Measurements from ENCODE around the gene OR8A1. TPM values are rescaled to one million over a fixed set of nuclear protein-coding genes. Genes with fewer than 3 reads are reported as not detected.

OR8A1 gene
- polyA plus RNA-seq (2012; ENCODE audit: low read depth, missing spikeins): not detected

GRCh38 chr11:124569697-124570096, at the start of gene OR8A1:
Gene OR8A1, plus strand, starts transcription at chr11:124569997. Its CDS starts 123 bp downstream, at chr11:124570120.
- DNase-seq (ENCODE audit: insufficient read length, low spot score) (no peak), FAIRE-seq (no peak)
- TF ChIP-seq POU2F2 (IDR thresholded peaks at IDR 0.05; ENCODE audit: low read depth, low read length): no peak
- TF ChIP-seq PAX5 (IDR thresholded peaks at IDR 0.05; ENCODE audit: insufficient read depth, low read length, severe bottlenecking): no peak
- no peak for TF ChIP-seq SPI1 (IDR thresholded peaks at IDR 0.05; ENCODE audit: low read depth, low read length)
- TF ChIP-seq POLR2A (IDR thresholded peaks at IDR 0.05; ENCODE audit: low read depth, low read length): no peak
- TF ChIP-seq TAF1 (IDR thresholded peaks at IDR 0.05; ENCODE audit: low read depth, low read length): no peak
- TF ChIP-seq POLR2AphosphoS5 (IDR thresholded peaks at IDR 0.05; ENCODE audit: low read depth, low read length): no peak

GRCh38 chr11:124520550-124520854, 49.3 kb upstream of the OR8A1 start:
- no peak for DNase-seq (ENCODE audit: insufficient read length, low spot score)
- TF ChIP-seq TAF1 (IDR thresholded peaks at IDR 0.05; ENCODE audit: low read depth, low read length) (no peak), POU2F2 (IDR thresholded peaks at IDR 0.05; ENCODE audit: low read depth, low read length) (no peak), PAX5 (IDR thresholded peaks at IDR 0.05; ENCODE audit: insufficient read depth, low read length, severe bottlenecking) (no peak), POLR2AphosphoS5 (IDR thresholded peaks at IDR 0.05; ENCODE audit: low read depth, low read length) (no peak), POLR2A (IDR thresholded peaks at IDR 0.05; ENCODE audit: low read depth, low read length) (no peak), SPI1 (IDR thresholded peaks at IDR 0.05; ENCODE audit: low read depth, low read length) (no peak)
- FAIRE-seq: no peak

GRCh38 chr11:124533626-124534025, 36.2 kb upstream of the OR8A1 start:
- FAIRE-seq (no peak), DNase-seq (ENCODE audit: insufficient read length, low spot score) (no peak)

GRCh38 chr11:124534051-124534450, 35.7 kb upstream of the OR8A1 start:
- FAIRE-seq: no peak
- no peak for DNase-seq (ENCODE audit: insufficient read length, low spot score)
- TF ChIP-seq PAX5 (IDR thresholded peaks at IDR 0.05; ENCODE audit: insufficient read depth, low read length, severe bottlenecking) (no peak), SPI1 (IDR thresholded peaks at IDR 0.05; ENCODE audit: low read depth, low read length) (no peak), TAF1 (IDR thresholded peaks at IDR 0.05; ENCODE audit: low read depth, low read length) (no peak), POLR2A (IDR thresholded peaks at IDR 0.05; ENCODE audit: low read depth, low read length) (no peak), POLR2AphosphoS5 (IDR thresholded peaks at IDR 0.05; ENCODE audit: low read depth, low read length) (no peak), POU2F2 (IDR thresholded peaks at IDR 0.05; ENCODE audit: low read depth, low read length) (no peak)

More at GRCh38 chr11:124533626-124534025, 36.2 kb upstream of the OR8A1 start:
- TF ChIP-seq POLR2A (IDR thresholded peaks at IDR 0.05; ENCODE audit: low read depth, low read length): no peak
- no peak for TF ChIP-seq SPI1 (IDR thresholded peaks at IDR 0.05; ENCODE audit: low read depth, low read length)
- no peak for TF ChIP-seq TAF1 (IDR thresholded peaks at IDR 0.05; ENCODE audit: low read depth, low read length)
- no peak for TF ChIP-seq POLR2AphosphoS5 (IDR thresholded peaks at IDR 0.05; ENCODE audit: low read depth, low read length)
- no peak for TF ChIP-seq POU2F2 (IDR thresholded peaks at IDR 0.05; ENCODE audit: low read depth, low read length)
- TF ChIP-seq PAX5 (IDR thresholded peaks at IDR 0.05; ENCODE audit: insufficient read depth, low read length, severe bottlenecking): no peak

GRCh38 chr11:124535552-124536232, 34.1 kb upstream of the OR8A1 start:
- TF ChIP-seq POLR2AphosphoS5 (IDR thresholded peaks at IDR 0.05; ENCODE audit: low read depth, low read length) (no peak), SPI1 (IDR thresholded peaks at IDR 0.05; ENCODE audit: low read depth, low read length) (no peak), POU2F2 (IDR thresholded peaks at IDR 0.05; ENCODE audit: low read depth, low read length) (no peak), TAF1 (IDR thresholded peaks at IDR 0.05; ENCODE audit: low read depth, low read length) (no peak), PAX5 (IDR thresholded peaks at IDR 0.05; ENCODE audit: insufficient read depth, low read length, severe bottlenecking) (no peak), POLR2A (IDR thresholded peaks at IDR 0.05; ENCODE audit: low read depth, low read length) (no peak)
- FAIRE-seq (no peak), DNase-seq (ENCODE audit: insufficient read length, low spot score) (no peak)

GRCh38 chr11:124536520-124536919, 33.3 kb upstream of the OR8A1 start:
- DNase-seq (ENCODE audit: insufficient read length, low spot score): no peak
- no peak for FAIRE-seq
- no peak for TF ChIP-seq SPI1 (IDR thresholded peaks at IDR 0.05; ENCODE audit: low read depth, low read length)
- no peak for TF ChIP-seq TAF1 (IDR thresholded peaks at IDR 0.05; ENCODE audit: low read depth, low read length)
- no peak for TF ChIP-seq POLR2A (IDR thresholded peaks at IDR 0.05; ENCODE audit: low read depth, low read length)
- no peak for TF ChIP-seq POLR2AphosphoS5 (IDR thresholded peaks at IDR 0.05; ENCODE audit: low read depth, low read length)
- TF ChIP-seq POU2F2 (IDR thresholded peaks at IDR 0.05; ENCODE audit: low read depth, low read length): no peak
- TF ChIP-seq PAX5 (IDR thresholded peaks at IDR 0.05; ENCODE audit: insufficient read depth, low read length, severe bottlenecking): no peak

GRCh38 chr11:124538019-124538418, 31.8 kb upstream of the OR8A1 start:
- DNase-seq (ENCODE audit: insufficient read length, low spot score): no peak
- FAIRE-seq: no peak
- no peak for TF ChIP-seq TAF1 (IDR thresholded peaks at IDR 0.05; ENCODE audit: low read depth, low read length)
- TF ChIP-seq POLR2A (IDR thresholded peaks at IDR 0.05; ENCODE audit: low read depth, low read length): no peak
- no peak for TF ChIP-seq SPI1 (IDR thresholded peaks at IDR 0.05; ENCODE audit: low read depth, low read length)
- no peak for TF ChIP-seq POU2F2 (IDR thresholded peaks at IDR 0.05; ENCODE audit: low read depth, low read length)
- no peak for TF ChIP-seq POLR2AphosphoS5 (IDR thresholded peaks at IDR 0.05; ENCODE audit: low read depth, low read length)
- no peak for TF ChIP-seq PAX5 (IDR thresholded peaks at IDR 0.05; ENCODE audit: insufficient read depth, low read length, severe bottlenecking)

GRCh38 chr11:124541204-124541603, 28.6 kb upstream of the OR8A1 start:
- DNase-seq (ENCODE audit: insufficient read length, low spot score) (no peak), FAIRE-seq (no peak)
- TF ChIP-seq POLR2AphosphoS5 (IDR thresholded peaks at IDR 0.05; ENCODE audit: low read depth, low read length): no peak
- TF ChIP-seq POLR2A (IDR thresholded peaks at IDR 0.05; ENCODE audit: low read depth, low read length): no peak
- TF ChIP-seq POU2F2 (IDR thresholded peaks at IDR 0.05; ENCODE audit: low read depth, low read length): no peak
- TF ChIP-seq SPI1 (IDR thresholded peaks at IDR 0.05; ENCODE audit: low read depth, low read length): no peak
- TF ChIP-seq PAX5 (IDR thresholded peaks at IDR 0.05; ENCODE audit: insufficient read depth, low read length, severe bottlenecking): no peak
- no peak for TF ChIP-seq TAF1 (IDR thresholded peaks at IDR 0.05; ENCODE audit: low read depth, low read length)

- DNase-seq (ENCODE audit: insufficient read length, low spot score): no peak
- TF ChIP-seq POLR2AphosphoS5 (IDR thresholded peaks at IDR 0.05; ENCODE audit: low read depth, low read length) (no peak), PAX5 (IDR thresholded peaks at IDR 0.05; ENCODE audit: insufficient read depth, low read length, severe bottlenecking) (no peak), POLR2A (IDR thresholded peaks at IDR 0.05; ENCODE audit: low read depth, low read length) (no peak), TAF1 (IDR thresholded peaks at IDR 0.05; ENCODE audit: low read depth, low read length) (no peak), SPI1 (IDR thresholded peaks at IDR 0.05; ENCODE audit: low read depth, low read length) (no peak), POU2F2 (IDR thresholded peaks at IDR 0.05; ENCODE audit: low read depth, low read length) (no peak)
- no peak for FAIRE-seq
These were observed 26.7 kb upstream of the OR8A1 start for GRCh38 chr11:124543145-124543544.

All from GM12891 (cell line).